ENCODE measurements around the gene DDX42.
A peak's percentile ranks its signal among the peaks of the same experiment; 100 is the strongest.

DDX42 gene

GRCh38 chr17:63823659-63824331, 49.8 kb downstream of the DDX42 start:
- DNase-seq: no peak

GRCh38 chr17:63824362-63824761, 50.4 kb downstream of the DDX42 start:
- no peak for DNase-seq

DNA sequence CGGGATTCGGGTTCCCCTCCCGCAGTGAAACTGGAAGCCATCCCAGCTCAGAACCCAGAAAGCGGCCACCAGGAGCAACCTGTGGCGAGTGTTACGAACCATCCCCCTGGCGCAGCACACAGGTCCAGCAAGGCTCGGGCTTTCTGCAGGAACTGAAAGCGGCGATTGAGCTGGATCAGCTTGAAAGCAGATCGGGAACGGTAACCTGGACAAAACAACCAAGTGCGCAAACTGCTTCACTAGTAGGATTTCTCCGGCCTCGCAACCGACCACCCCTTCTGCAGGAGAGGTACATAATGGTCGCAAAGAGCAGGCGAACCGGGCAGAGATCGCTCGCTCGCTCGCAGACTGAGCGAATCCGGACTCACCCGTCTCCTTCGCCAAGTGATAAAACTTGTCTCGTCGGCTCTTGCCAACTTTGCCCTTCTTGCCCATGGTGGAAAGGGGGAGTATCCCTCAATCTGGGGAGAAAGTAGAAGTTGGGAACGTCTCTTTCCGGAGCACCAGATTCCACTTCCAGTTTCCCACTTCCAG, 52.6 kb downstream of the DDX42 start:
- no peak for DNase-seq

GRCh38 chr17:63827002-63827800, 53.2 kb downstream of the DDX42 start, which contains the start of the genes FTSJ3 and PSMC5:
TSS of gene FTSJ3 (minus strand) at chr17:63827663. CDS start at chr17:63826902, 761 bp downstream.
TSS of gene PSMC5 (plus strand) at chr17:63827431. CDS start at chr17:63827491, 60 bp downstream.
- peak; percentile 94 to 96 for DNase-seq

DNA sequence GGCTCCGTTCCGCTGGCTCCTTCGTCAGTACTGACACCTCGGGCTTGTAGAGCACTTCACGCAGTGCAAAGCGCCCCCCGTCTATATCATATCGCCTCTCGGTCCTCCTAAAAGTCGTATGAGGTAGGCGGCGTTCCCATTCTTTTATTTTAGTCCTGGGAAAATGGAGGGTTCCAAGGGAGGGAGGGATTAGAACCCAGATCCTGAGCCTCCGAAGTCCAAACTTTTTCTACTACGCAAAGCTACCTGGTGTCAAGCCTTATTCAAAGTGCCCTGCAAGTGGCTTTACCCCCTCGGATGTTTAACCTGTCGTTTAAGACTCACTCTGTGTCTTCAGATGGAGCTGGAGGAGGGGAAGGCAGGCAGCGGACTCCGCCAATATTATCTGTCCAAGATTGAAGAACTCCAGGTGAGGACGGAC, 53.8 kb downstream of the DDX42 start:
- no peak for DNase-seq

DNA sequence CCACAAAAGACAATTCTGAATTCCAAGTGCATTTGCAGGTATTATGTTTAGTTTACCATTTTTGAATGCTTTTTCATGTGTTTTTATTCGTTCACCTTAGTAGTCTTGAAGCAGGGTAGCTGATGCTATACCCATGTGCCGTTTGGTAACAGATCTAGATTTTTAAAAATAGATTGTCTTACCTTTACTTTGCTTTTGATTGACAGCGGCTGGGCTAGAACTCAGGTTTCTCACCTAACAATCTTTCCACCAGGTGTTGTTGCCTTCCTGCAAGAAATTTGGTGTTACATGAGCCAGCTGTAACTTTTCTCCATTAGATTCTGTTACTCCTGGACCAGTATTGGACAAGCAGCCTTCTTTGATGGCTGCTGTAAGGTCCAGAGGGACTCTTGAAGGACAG, 55.0 kb downstream of the DDX42 start:
- no peak for DNase-seq

GRCh38 chr17:63830278-63830677, 56.3 kb downstream of the DDX42 start:
- DNase-seq: no peak

GRCh38 chr17:63830904-63831491, 57.0 kb downstream of the DDX42 start:
- DNase-seq: no peak

GRCh38 chr17:63831505-63831904, 57.5 kb downstream of the DDX42 start:
- DNase-seq: no peak

DNA sequence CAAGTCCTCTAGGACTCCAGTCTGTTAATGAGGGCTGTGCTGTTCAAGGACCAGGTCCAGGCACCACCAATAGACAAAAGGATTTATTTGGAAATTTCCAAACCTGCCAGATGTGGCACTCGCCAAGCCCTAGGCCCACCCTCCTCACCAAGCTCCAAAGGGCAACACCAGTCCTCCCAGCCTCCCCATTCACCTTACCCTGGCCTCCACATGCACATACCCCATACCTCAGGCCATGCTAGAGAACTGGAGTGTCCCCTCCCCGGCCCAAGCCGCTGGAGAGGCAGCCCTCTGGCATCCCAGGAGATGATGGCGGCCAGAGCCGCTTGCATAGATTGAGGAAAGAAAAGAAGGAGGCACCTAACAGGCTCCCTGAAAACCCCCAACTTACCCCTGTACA, 58.0 kb downstream of the DDX42 start:
- DNase-seq: no peak

GRCh38 chr17:63832455-63832854, 58.5 kb downstream of the DDX42 start:
- DNase-seq: no peak

GRCh38 chr17:63833026-63833740, 59.2 kb downstream of the DDX42 start:
- DNase-seq: no peak

GRCh38 chr17:63833741-63834373, 59.9 kb downstream of the DDX42 start:
- no peak for DNase-seq

- DNase-seq: peak; percentile 77 to 82
These were observed 60.6 kb downstream of the DDX42 start for GRCh38 chr17:63834431-63835166.

DNA sequence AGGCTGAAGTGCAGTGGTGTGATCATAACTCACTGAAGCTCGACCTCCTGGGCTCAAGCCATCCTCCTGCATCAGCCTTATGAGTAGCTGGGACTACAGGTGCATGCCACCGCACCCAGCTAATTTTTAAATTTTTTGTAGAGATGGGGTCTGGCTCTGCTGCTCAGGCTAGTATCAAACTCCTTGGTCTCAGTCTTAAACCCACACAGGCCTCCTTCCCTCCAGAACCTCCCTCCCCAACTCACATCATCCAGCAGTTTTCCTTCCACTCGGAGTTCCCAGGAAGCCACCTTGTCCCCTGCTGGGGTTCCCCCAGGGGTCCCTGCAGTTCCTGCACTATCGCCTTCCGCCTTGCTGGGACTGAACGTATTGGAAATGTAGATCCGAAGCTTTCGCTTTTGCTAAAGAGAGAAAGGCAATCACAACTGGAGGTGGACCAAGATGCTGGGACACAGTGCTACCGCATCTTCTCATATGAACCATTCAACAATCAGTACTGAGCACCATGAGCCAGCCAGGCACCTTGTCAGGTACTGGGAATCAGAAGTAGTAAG, 61.3 kb downstream of the DDX42 start:
- DNase-seq: no peak

DNA sequence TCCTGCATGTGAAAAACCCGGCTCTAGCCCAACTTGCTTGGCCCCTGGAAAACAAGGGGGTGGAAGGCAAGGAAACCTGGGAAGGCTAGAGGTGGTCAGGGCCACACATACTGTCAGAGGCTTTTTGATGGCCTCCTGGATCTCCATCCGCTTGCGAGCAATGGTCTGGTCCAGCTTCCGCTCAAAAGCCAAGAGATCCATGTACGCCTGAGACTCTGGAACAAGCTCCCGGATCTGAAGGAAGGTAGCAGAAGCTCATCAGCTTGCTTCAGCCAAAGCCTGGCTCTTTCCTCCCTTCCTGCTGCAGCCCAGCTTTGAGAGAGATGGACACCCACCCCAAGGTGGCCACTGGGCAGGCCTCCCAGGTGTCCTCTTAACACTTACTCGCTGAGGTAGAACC, 62.8 kb downstream of the DDX42 start:
- no peak for DNase-seq

DNA sequence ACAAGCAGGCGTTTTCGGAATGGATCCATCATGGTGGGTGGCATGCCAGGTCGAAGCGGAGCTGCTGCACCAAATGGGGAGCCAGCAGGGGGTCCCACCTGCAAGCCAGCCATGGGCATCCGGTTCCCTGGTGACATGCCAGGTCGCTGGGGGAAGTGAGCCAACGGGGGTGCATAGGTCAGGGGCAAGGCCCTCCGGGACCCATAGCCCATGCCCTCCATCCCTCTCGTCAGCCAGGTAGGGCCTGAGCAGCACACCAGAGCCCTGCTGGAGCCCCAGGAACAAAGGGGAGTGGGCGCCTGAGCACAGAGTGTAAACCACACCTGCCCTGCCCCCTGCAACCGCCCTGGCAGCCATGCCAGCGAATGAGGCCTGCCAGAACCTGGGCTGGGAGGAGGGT, 63.5 kb downstream of the DDX42 start:
- no peak for DNase-seq

DNA sequence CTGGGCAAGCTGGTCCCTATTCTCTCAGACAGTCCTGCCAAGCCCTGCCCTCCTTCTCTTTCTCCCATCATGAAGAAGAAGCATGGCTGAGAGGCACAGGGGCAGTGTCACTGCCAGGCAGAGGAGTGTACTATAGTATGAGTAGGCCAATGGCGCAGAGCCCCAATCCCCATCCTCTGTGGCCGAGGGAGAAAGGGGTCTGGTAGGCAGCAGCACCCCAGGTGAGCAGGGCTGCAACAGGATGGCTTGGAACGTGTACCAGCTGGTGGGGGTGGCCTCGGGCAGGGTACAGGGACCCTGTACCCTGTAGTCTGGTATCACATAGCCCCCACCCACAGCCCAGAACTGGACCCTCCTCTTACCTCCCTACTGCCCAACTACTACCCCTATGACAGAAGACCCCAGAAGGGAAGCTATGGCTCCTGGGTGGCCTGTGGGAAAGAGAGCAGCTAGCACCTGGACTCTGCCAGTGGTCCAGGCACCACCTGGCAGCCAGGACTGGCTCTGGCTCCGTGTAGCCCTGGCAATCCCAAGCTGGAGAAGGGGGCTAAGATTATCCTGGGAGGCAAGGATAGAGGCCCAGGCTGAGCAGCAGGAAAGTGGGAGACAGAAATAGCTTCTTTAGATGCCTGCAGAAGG, 64.1 kb downstream of the DDX42 start:
- DNase-seq: no peak

GRCh38 chr17:63838631-63839171, 64.7 kb downstream of the DDX42 start:
- no peak for DNase-seq

DNA sequence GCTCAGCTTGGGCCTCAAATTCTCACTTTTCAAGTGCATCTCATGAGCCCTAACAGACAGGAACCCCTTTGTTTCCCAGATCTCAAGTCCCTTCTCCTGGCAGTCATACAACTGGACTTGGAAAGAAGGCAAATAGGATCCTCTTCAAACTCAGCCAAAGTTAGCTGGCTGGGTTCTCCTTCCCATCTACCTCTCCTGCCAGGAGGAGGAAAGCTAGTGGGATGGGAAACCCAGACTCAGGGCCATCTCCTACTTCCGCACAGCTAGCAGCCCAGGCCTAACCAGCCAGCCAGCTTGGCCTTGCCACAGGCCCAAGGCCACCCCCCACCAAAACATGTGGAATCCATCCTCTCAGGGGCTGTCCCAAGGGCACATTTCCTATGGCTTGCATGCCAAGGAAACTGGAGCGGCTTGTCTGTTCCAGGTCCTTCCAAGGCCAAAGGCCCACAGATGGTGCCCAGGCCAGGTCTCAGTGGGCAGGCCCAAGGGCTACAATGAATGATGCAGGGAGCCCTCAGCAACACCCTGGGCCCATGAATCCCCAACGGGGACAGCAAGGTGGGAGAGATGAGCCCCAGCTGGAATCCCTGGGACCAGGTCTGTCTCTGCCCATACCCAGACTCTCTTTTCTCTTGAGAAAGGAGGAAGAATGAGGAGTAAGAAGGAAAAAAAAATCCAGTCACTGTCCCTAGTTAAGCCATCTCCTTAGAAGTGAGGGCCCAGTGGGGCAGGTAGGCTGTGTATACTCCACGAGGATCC, 66.8 kb downstream of the DDX42 start:
- DNase-seq: no peak

Measured in NCI-H526 (cell line).